ENCODE measurements around the gene RFNG.

DNA sequence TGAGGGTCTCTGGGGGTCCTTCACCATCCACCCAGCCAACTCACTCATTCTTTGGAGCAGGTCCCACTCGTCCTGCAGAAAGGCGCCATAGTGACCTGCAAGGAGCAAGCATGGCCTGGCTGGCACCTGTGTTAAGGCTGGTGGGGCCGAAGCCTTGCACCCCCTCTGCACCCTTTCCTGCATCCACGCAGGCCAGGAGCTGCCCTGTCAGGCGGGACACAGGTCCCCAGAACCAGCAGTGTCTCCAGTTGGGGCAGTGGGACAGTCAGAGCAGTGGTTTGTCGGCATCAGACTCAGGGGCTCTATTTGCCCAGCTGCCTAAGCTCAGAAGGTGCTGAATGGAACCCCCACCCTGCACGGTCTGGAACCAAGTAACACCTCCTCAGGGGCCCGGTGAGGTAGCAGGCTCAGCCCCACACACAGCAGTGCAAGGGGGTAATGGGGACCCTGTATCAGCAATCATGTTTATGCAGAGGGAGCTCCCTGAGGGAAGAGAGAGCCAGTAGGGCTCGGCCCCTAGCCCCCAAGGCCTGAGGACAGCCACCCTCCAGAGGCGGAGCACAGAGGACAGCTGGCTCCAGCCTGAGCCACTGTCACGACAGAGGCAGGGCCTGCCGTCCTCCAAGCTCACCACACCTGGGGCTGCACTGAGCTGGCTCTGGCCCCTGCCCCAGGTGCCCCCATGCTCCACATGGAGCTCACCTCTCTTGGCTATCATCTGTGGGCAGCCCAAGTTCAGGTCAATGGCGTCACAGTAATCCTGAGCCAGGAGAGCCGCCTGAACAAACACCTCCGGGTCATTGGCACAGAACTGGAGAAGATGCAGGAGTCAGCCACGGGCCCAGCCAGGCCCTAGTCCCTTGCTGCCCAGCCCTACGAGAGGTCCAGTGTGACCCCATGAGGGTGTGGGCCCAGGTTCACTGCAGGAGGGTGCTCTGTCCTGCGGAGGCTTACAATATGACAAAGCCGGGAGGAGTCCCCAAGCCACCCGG lies 12.1 kb upstream of the RFNG start:
- TF ChIP-seq, protein P1, sequence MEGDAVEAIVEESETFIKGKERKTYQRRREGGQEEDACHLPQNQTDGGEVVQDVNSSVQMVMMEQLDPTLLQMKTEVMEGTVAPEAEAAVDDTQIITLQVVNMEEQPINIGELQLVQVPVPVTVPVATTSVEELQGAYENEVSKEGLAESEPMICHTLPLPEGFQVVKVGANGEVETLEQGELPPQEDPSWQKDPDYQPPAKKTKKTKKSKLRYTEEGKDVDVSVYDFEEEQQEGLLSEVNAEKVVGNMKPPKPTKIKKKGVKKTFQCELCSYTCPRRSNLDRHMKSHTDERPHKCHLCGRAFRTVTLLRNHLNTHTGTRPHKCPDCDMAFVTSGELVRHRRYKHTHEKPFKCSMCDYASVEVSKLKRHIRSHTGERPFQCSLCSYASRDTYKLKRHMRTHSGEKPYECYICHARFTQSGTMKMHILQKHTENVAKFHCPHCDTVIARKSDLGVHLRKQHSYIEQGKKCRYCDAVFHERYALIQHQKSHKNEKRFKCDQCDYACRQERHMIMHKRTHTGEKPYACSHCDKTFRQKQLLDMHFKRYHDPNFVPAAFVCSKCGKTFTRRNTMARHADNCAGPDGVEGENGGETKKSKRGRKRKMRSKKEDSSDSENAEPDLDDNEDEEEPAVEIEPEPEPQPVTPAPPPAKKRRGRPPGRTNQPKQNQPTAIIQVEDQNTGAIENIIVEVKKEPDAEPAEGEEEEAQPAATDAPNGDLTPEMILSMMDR (IDR thresholded peaks at IDR 0.05): no peak
- no peak for TF ChIP-seq POLR2A (IDR thresholded peaks at IDR 0.05)
